PC-3 (cell line): ENCODE measurements around the gene ZFPM1.

Experiments used
- CTCF ChIP-seq: fragments of 300-600 bp; sonication (generic); conservative IDR thresholded peaks from 2 replicates; pipeline ENCODE4 v1.5.1; 2017; ENCODE audit warnings: antibody characterized with exemption, low read depth, mild to moderate bottlenecking, low read length
- EZH2 ChIP-seq: fragments of 300-600 bp; sonication (generic); IDR thresholded peaks from one replicate; pipeline ENCODE4 v1.6.1; 2017; ENCODE audit warnings: antibody characterized with exemption, mild to moderate bottlenecking, low read length; ENCODE audit not compliant: unreplicated experiment
- EZH2phosphoT487 ChIP-seq: fragments of 300-600 bp; sonication (generic); IDR thresholded peaks from 2 replicates; pipeline ENCODE4 v1.6.1; 2018; ENCODE audit warnings: mild to moderate bottlenecking, antibody characterized with exemption, low read length, borderline replicate concordance

- TF ChIP-seq EZH2: no peak
- TF ChIP-seq CTCF: no peak
- no peak for TF ChIP-seq EZH2phosphoT487
These were observed 115.9 kb downstream of the ZFPM1 start for GRCh38 chr16:88568710-88569613.
